IMR-90 (cell line): ENCODE measurements around the gene CDC42BPG. TPM values are rescaled to one million over a fixed set of nuclear protein-coding genes. Genes with fewer than 3 reads are reported as not detected.
A peak's percentile ranks its signal among the peaks of the same experiment; 100 is the strongest.

Experiments used
- ATAC-seq: fragments of 200-7000 bp; cut with Tn5 transposase; 2 replicates; pipeline ENCODE4 v1.9.1; 2020; ENCODE audit warnings: low read depth, mild to moderate bottlenecking, moderate library complexity
- BruUV-seq: library from RNA; stranded (reverse); fragments of 400-500 nt; replicated peaks from 2 replicates; lab custom pipeline; 2021; lab: Mats Ljungman, UMichigan
- CTCF ChIA-PET: fragments of 300-600 bp; formaldehyde crosslinking; extraction: SDS; loops from one replicate; lab custom pipeline; 2021; ENCODE audit warnings: antibody characterized with exemption; lab: Yijun Ruan, JAX
- POLR2A ChIA-PET: fragments of 300-600 bp; sonication (Branson Sonifier 250); formaldehyde crosslinking; loops from one replicate; lab custom pipeline; 2022; ENCODE audit warnings: antibody characterized with exemption; ENCODE audit not compliant: unreplicated experiment; lab: Charles Lee
- DNase-seq: peaks from one replicate; pipeline ENCODE4 v3.0.0; 2013
- H2AFZ ChIP-seq: replicated peaks from 2 replicates; pipeline ENCODE3; 2013; ENCODE audit warnings: low read length, mild to moderate bottlenecking; ENCODE audit not compliant: poor library complexity
- H2AK5ac ChIP-seq: 2 replicates; pipeline ENCODE4 v1.6.1; 2013; ENCODE audit warnings: low read depth, low read length, inconsistent platforms
- H2AK9ac ChIP-seq: replicated peaks from 2 replicates; pipeline ENCODE3; 2013; ENCODE audit warnings: mild to moderate bottlenecking, low read depth, low read length, moderate library complexity; ENCODE audit not compliant: poor library complexity
- H2BK120ac ChIP-seq: 2 replicates; pipeline ENCODE4 v1.6.1; 2013; ENCODE audit warnings: low read depth, low read length, inconsistent platforms
- H2BK15ac ChIP-seq: 3 replicates; pipeline ENCODE4 v1.6.1; 2013; ENCODE audit warnings: low read depth, low read length, inconsistent platforms
- H2BK20ac ChIP-seq: 2 replicates; pipeline ENCODE4 v1.6.1; 2013; ENCODE audit warnings: low read depth, mild to moderate bottlenecking, inconsistent platforms, low read length, moderate library complexity
- H2BK5ac ChIP-seq: 2 replicates; pipeline ENCODE4 v1.6.1; 2013; ENCODE audit warnings: mild to moderate bottlenecking, low read depth, low read length, inconsistent platforms; ENCODE audit not compliant: poor library complexity, severe bottlenecking
- H3K14ac ChIP-seq: replicated peaks from 2 replicates; pipeline ENCODE4 v1.6.1; 2013; ENCODE audit warnings: low read depth, low read length, inconsistent platforms
- H3K18ac ChIP-seq: 2 replicates; pipeline ENCODE4 v1.6.1; 2013; ENCODE audit warnings: low read depth, low read length, control low read depth
- H3K23ac ChIP-seq: 2 replicates; pipeline ENCODE4 v1.6.1; 2013; ENCODE audit warnings: low read depth, low read length, inconsistent platforms
- H3K27ac ChIP-seq: 2 replicates; pipeline ENCODE4 v1.5.1; 2013; ENCODE audit warnings: mild to moderate bottlenecking, control low read depth, low read length; ENCODE audit not compliant: insufficient read depth
- H3K27me3 ChIP-seq: 2 replicates; pipeline ENCODE4 v1.6.1; 2013; ENCODE audit warnings: low read length; ENCODE audit not compliant: control insufficient read depth, insufficient read depth
- H3K36me3 ChIP-seq: 2 replicates; pipeline ENCODE4 v1.6.1; 2013; ENCODE audit warnings: low read length, mixed read lengths; ENCODE audit not compliant: control insufficient read depth, insufficient read depth
- H3K4ac ChIP-seq: 2 replicates; pipeline ENCODE4 v1.6.1; 2013; ENCODE audit warnings: low read depth, low read length, inconsistent platforms
- H3K4me1 ChIP-seq: 2 replicates; pipeline ENCODE4 v1.6.1; 2013; ENCODE audit warnings: low read length, mixed read lengths; ENCODE audit not compliant: control insufficient read depth, insufficient read depth
- H3K4me2 ChIP-seq: 2 replicates; pipeline ENCODE4 v1.6.1; 2013; ENCODE audit warnings: low read depth, mild to moderate bottlenecking, control low read depth, low read length, moderate library complexity
- H3K4me3 ChIP-seq: 2 replicates; pipeline ENCODE4 v1.5.1; 2013; ENCODE audit warnings: low read depth, mild to moderate bottlenecking, control low read depth, low read length, moderate library complexity; ENCODE audit not compliant: insufficient read depth
- H3K56ac ChIP-seq: 2 replicates; pipeline ENCODE4 v1.6.1; 2013; ENCODE audit warnings: low read length, inconsistent platforms; ENCODE audit not compliant: insufficient read depth; ENCODE audit errors: extremely low read depth
- H3K79me1 ChIP-seq, 2 experiments: 2 replicates each; pipeline ENCODE4 v1.6.1; 2013; ENCODE audit warnings: low read length in 2 of 2, inconsistent platforms in 1 of 2, low read depth in 1 of 2
- H3K9ac ChIP-seq: 2 replicates; pipeline ENCODE4 v1.6.1; 2013; ENCODE audit warnings: low read depth, low read length, control low read depth
- H3K9me1 ChIP-seq: 2 replicates; pipeline ENCODE4 v1.6.1; 2013; ENCODE audit warnings: low read length, inconsistent platforms; ENCODE audit not compliant: insufficient read depth
- H3K9me3 ChIP-seq: 2 replicates; pipeline ENCODE4 v1.6.1; 2013; ENCODE audit warnings: low read length; ENCODE audit not compliant: control insufficient read depth, insufficient read depth
- H4K20me1 ChIP-seq: 2 replicates; pipeline ENCODE4 v1.6.1; 2013; ENCODE audit warnings: low read length, inconsistent platforms; ENCODE audit not compliant: insufficient read depth
- H4K5ac ChIP-seq: 2 replicates; pipeline ENCODE4 v1.6.1; 2013; ENCODE audit warnings: mild to moderate bottlenecking, low read depth, low read length, control low read depth
- H4K8ac ChIP-seq, 2 experiments: 2 replicates each; pipeline ENCODE4 v1.6.1; 2013; ENCODE audit warnings: low read depth in 2 of 2, low read length in 2 of 2, control low read depth in 1 of 2, inconsistent platforms in 1 of 2
- H4K91ac ChIP-seq: 2 replicates; pipeline ENCODE4 v1.6.1; 2013; ENCODE audit warnings: low read depth, low read length, inconsistent platforms; ENCODE audit not compliant: insufficient read depth
- BHLHE40 ChIP-seq: fragments of 150-350 bp; IDR thresholded peaks from 2 replicates; pipeline ENCODE4 v1.6.1; 2016; ENCODE audit warnings: mild to moderate bottlenecking, low read depth, low read length
- CEBPB ChIP-seq: IDR thresholded peaks from 2 replicates; pipeline ENCODE4 v1.6.1; 2012; ENCODE audit warnings: low read depth, low read length, improper control_type of control experiment
- CHD1 ChIP-seq: IDR thresholded peaks from 2 replicates; pipeline ENCODE4 v1.6.1; 2012; ENCODE audit warnings: low read depth, low read length, improper control_type of control experiment
- FOS ChIP-seq: fragments of 150-350 bp; IDR thresholded peaks from 2 replicates; pipeline ENCODE4 v1.6.1; 2016; ENCODE audit warnings: low read depth, low read length
- MAZ ChIP-seq: IDR thresholded peaks from 2 replicates; pipeline ENCODE4 v1.6.1; 2012; ENCODE audit warnings: low read depth, mild to moderate bottlenecking, low read length, improper control_type of control experiment, moderate library complexity, borderline replicate concordance
- MXI1 ChIP-seq: IDR thresholded peaks from 2 replicates; pipeline ENCODE4 v1.6.1; 2012; ENCODE audit warnings: low read depth, mild to moderate bottlenecking, low read length, moderate library complexity, borderline replicate concordance
- NFE2L2 ChIP-seq: fragments of 150-350 bp; IDR thresholded peaks from 2 replicates; pipeline ENCODE4 v1.6.1; 2016; ENCODE audit warnings: low read depth, mild to moderate bottlenecking, low read length
- POLR2A ChIP-seq: IDR thresholded peaks from 2 replicates; pipeline ENCODE4 v1.6.1; 2012; ENCODE audit warnings: mild to moderate bottlenecking, low read depth, low read length
- RAD21 ChIP-seq: IDR thresholded peaks from 2 replicates; pipeline ENCODE4 v1.6.1; 2012; ENCODE audit warnings: low read length, improper control_type of control experiment
- RCOR1 ChIP-seq: IDR thresholded peaks from 2 replicates; pipeline ENCODE4 v1.6.1; 2012; ENCODE audit warnings: mild to moderate bottlenecking, low read length, improper control_type of control experiment; ENCODE audit not compliant: insufficient replicate concordance
- RFX5 ChIP-seq: IDR thresholded peaks from 2 replicates; pipeline ENCODE4 v1.8.0; 2012; ENCODE audit warnings: low read depth, mild to moderate bottlenecking, low read length, moderate library complexity
- SMC3 ChIP-seq: fragments of 150-350 bp; IDR thresholded peaks from 2 replicates; pipeline ENCODE4 v1.6.1; 2016; ENCODE audit warnings: low read depth, mild to moderate bottlenecking, antibody characterized with exemption, low read length, moderate library complexity
- WGBS, 2 experiments: methylation state at CpG; one replicate each; pipeline versions ENCODE4 v1.1.5 to v1.1.7; 2013; ENCODE audit warnings: missing lambda C conversion rate in 2 of 2; ENCODE audit not compliant: insufficient read length in 1 of 2; ENCODE audit errors: extremely low coverage in 2 of 2; 5-methylcytosine and 5-hydroxymethylcytosine counted together
- dilution Hi-C: fragments of 300-500 bp; cut with HindIII; formaldehyde crosslinking; loops from one replicate; pipeline ENCODE4 v1.14.3; 2018; ENCODE audit warnings: low sequenced_read_pairs; ENCODE audit not compliant: unreplicated experiment
- in situ Hi-C: fragments of 300-500 bp; cut with MboI; formaldehyde crosslinking; loops from 3 replicates; pipeline ENCODE4 v1.14.3; 2019; ENCODE audit warnings: low sequenced_read_pairs, inconsistent platforms, mixed read lengths
- intact Hi-C: fragments of 100-400 bp; cut with micrococcal nuclease; formaldehyde crosslinking; loops from 2 replicates; pipeline ENCODE4 v1.10.0; 2022
- polyA plus RNA-seq, 3 experiments: library from polyadenylated mRNA; depleted of rRNA; stranded (reverse); fragments of >200 nt; gene quantifications; 2 replicates each; pipeline ENCODE4 v1.2.3, GENCODE V29; 2012; ENCODE audit warnings: low replicate concordance in 1 of 3
- total RNA-seq: library from RNA; depleted of rRNA; stranded (reverse); fragments of >200 nt; gene quantifications from 2 replicates; pipeline ENCODE4 v1.2.3, GENCODE V29; 2012
- TF ChIP-seq, protein P1 (sequence below): fragments of 150-350 bp; IDR thresholded peaks from 2 replicates; pipeline ENCODE4 v1.6.1; 2017; ENCODE audit warnings: mild to moderate bottlenecking, antibody characterized with exemption, low read length, low read depth
- TF ChIP-seq, protein P2 (sequence below): fragments of 150-350 bp; IDR thresholded peaks from 2 replicates; pipeline ENCODE4 v1.6.1; 2016; ENCODE audit warnings: low read depth, mild to moderate bottlenecking, low read length, moderate library complexity, borderline replicate concordance
- TF ChIP-seq, protein P3 (sequence below): conservative IDR thresholded peaks from 2 replicates; pipeline ENCODE4 v1.5.1; 2012; ENCODE audit warnings: mild to moderate bottlenecking, low read depth, low read length, improper control_type of control experiment

The CDC42BPG gene
- total and polyA plus RNA-seq, 2 of the 4 experiments (the other 2 are of a cell fraction): under 0.01 to 0.12 TPM

DNA sequence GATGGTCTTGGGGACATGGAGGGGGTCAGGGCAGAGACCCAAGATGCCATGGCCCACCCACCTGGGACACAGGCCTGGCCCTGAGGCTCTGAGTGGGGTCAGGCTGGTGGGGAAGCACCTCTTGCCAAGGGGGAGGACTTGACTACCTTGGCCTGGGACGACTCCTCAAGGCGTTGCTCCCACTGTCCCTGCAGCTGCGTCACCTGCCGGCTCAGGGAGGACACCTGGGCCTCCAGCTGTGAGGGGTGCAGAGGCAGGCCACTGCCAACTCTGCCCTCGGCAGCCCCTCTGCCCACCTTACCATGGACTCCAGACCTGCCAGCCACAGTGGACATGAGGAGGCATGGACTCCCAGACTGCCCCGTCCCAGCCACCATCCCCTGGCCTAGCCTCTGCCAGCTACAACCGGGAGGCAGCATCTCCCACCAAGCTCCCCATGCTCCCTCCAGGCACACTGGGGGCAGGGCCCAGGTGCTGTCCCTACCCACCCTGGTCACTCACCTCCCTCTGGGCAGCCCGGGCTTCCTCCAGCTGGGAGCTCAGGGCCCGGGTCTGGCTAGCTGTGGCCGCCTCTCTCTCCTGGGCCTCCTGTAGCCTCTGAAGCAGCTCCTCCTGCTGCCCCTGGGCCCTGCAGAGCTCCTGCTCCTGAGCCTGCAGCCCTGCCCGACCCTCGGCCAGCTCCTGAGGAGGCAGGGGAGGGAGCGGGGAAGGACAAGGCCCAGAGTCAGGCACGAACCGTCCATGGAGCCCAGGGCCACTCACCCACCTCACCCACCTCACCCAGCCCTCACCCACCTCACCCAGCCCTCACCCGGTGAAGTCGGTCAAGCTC, 8.6 kb downstream of the CDC42BPG start:
- Histone ChIP-seq H3K27me3 (peaks cover 2% of the 10 kb centered on the region; the same call in 1 of the 2 replicates), H2BK20ac (no peak overlapping the region), H2BK15ac (no peak overlapping the region), H3K4me1 (no peaks in the 10 kb centered on the region), H3K23ac (no peak overlapping the region), H2AK9ac (peak overlapping the region; percentile 34), H3K4me2 (no peak overlapping the region), H3K79me1 (no peaks in the 10 kb centered on the region), H2BK120ac (no peak overlapping the region), H2BK5ac (no peak overlapping the region), H2AFZ (peak overlapping the region; percentile 70), H3K9me1 (no peaks in the 10 kb centered on the region), H4K5ac (no peak overlapping the region), H3K56ac (no peak overlapping the region), H2AK5ac (peak overlapping the region; percentile 43; the same call in 1 of the 2 replicates), H4K91ac (no peak overlapping the region), H3K9me3 (no peaks in the 10 kb centered on the region), H4K20me1 (no peaks in the 10 kb centered on the region), H3K4me3 (no peak overlapping the region), H4K8ac (no peak overlapping the region), H3K9ac (no peak overlapping the region), H3K36me3 (no peaks in the 10 kb centered on the region), H3K14ac (no peak overlapping the region), H3K4ac (no peak overlapping the region), H3K18ac (no peak overlapping the region), H3K27ac (no peak overlapping the region)
- dilution Hi-C loops: no loop called here
- WGBS, 2 experiments: no CpG with 5 or more reads among the region's 17 CpGs
- intact Hi-C loops: no loop called here
- ATAC-seq (no peak), DNase-seq (no peak)
- BruUV-seq: no TSS peak
- ChIA-PET POLR2A (no interaction called here), CTCF (no interaction called here)
- in situ Hi-C loops: no loop called here
- no peak for TF ChIP-seq RFX5
- TF ChIP-seq, protein P1, sequence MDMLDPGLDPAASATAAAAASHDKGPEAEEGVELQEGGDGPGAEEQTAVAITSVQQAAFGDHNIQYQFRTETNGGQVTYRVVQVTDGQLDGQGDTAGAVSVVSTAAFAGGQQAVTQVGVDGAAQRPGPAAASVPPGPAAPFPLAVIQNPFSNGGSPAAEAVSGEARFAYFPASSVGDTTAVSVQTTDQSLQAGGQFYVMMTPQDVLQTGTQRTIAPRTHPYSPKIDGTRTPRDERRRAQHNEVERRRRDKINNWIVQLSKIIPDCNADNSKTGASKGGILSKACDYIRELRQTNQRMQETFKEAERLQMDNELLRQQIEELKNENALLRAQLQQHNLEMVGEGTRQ: no peak
- TF ChIP-seq POLR2A: no peak
- TF ChIP-seq NFE2L2: no peak
- no peak for TF ChIP-seq CEBPB
- no peak for TF ChIP-seq CHD1
- no peak for TF ChIP-seq MAZ
- TF ChIP-seq, protein P2, sequence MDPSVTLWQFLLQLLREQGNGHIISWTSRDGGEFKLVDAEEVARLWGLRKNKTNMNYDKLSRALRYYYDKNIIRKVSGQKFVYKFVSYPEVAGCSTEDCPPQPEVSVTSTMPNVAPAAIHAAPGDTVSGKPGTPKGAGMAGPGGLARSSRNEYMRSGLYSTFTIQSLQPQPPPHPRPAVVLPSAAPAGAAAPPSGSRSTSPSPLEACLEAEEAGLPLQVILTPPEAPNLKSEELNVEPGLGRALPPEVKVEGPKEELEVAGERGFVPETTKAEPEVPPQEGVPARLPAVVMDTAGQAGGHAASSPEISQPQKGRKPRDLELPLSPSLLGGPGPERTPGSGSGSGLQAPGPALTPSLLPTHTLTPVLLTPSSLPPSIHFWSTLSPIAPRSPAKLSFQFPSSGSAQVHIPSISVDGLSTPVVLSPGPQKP: no peak
- TF ChIP-seq RCOR1: no peak
- TF ChIP-seq, protein P3, sequence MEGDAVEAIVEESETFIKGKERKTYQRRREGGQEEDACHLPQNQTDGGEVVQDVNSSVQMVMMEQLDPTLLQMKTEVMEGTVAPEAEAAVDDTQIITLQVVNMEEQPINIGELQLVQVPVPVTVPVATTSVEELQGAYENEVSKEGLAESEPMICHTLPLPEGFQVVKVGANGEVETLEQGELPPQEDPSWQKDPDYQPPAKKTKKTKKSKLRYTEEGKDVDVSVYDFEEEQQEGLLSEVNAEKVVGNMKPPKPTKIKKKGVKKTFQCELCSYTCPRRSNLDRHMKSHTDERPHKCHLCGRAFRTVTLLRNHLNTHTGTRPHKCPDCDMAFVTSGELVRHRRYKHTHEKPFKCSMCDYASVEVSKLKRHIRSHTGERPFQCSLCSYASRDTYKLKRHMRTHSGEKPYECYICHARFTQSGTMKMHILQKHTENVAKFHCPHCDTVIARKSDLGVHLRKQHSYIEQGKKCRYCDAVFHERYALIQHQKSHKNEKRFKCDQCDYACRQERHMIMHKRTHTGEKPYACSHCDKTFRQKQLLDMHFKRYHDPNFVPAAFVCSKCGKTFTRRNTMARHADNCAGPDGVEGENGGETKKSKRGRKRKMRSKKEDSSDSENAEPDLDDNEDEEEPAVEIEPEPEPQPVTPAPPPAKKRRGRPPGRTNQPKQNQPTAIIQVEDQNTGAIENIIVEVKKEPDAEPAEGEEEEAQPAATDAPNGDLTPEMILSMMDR: no peak
- TF ChIP-seq MXI1: no peak
- TF ChIP-seq RAD21: no peak
- TF ChIP-seq SMC3: no peak
- no peak for TF ChIP-seq FOS
- TF ChIP-seq BHLHE40: no peak
